ENCODE measurements around the gene KCNMA1.

GRCh38 chr10:77001206-77001605 lies 636.4 kb downstream of the KCNMA1 start:
- TF ChIP-seq CTCF (IDR thresholded peaks at IDR 0.05) = no peak
- TF ChIP-seq EP300 (IDR thresholded peaks at IDR 0.05) = no peak
